ENCODE data around the gene TMEM217.

Gene TMEM217

GRCh38 chr6:37279366-37280134 lies 21.6 kb upstream of the TMEM217 start:
- no peak overlapping the region for H3K27ac ChIP-seq (ENCODE audit: low read length)
- peaks cover 28% of the 10 kb centered on the region for H3K36me3 ChIP-seq (replicated peaks; ENCODE audit: low read depth, low read length)
- H3K79me2 ChIP-seq (ENCODE audit: low read length) = no peaks in the 10 kb centered on the region
- no peaks in the 10 kb centered on the region for H3K27me3 ChIP-seq (ENCODE audit: low read depth, low read length)
- H3K4me2 ChIP-seq (ENCODE audit: low read length) = no peak overlapping the region
- no peak overlapping the region for H3K9ac ChIP-seq (ENCODE audit: low read length)
- H3K4me1 ChIP-seq (ENCODE audit: low read length) = peaks cover 3% of the 10 kb centered on the region; the same call in 1 of the 2 replicates
- no peak overlapping the region for H3K4me3 ChIP-seq (ENCODE audit: low read length)
- no peak overlapping the region for H2AFZ ChIP-seq (ENCODE audit: low read depth, low read length)
- TF ChIP-seq CTCF (IDR thresholded peaks at IDR 0.05; ENCODE audit: low read depth, low read length) = no peak
- TF ChIP-seq EZH2phosphoT487 (IDR thresholded peaks at IDR 0.05; ENCODE audit: low read depth) = no peak
- 0 out of 2 replicates have a peak, but pooled peaks cover 17% of the 10 kb centered on the region for H4K20me1 ChIP-seq (ENCODE audit: insufficient read depth, low read length)
- no peaks in the 10 kb centered on the region for H3K9me3 ChIP-seq (ENCODE audit: insufficient read depth, low read length)

DNA sequence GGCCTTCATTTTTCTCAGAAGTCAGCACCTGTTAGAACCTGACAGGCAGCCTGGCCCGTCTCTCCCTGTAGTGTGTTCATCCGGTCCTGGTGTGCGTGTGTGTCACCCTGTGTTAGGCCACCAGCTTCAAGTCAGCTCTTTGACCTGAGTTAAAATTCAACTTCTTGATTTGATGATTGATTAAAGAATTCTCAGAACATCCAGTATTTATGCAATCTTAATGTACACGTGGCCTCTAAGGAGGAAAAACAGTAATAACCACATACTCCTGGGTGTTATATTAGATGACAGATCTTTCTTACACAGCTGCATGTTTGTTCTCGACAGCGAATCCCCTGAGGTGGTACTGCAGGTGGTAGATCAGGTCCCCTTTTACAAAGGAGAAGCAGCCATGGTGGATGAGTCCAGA lies 19.1 kb upstream of the TMEM217 start:
- TF ChIP-seq EZH2phosphoT487 (IDR thresholded peaks at IDR 0.05; ENCODE audit: low read depth) (no peak), CTCF (IDR thresholded peaks at IDR 0.05; ENCODE audit: low read depth, low read length) (no peak)
- no peaks in the 10 kb centered on the region for H3K9me3 ChIP-seq (ENCODE audit: insufficient read depth, low read length)
- peaks cover 19% of the 10 kb centered on the region for H3K36me3 ChIP-seq (replicated peaks; ENCODE audit: low read depth, low read length)
- H3K27me3 ChIP-seq (ENCODE audit: low read depth, low read length) = no peaks in the 10 kb centered on the region
- H2AFZ ChIP-seq (ENCODE audit: low read depth, low read length) = no peak overlapping the region
- H3K4me2 ChIP-seq (ENCODE audit: low read length) = no peak overlapping the region
- peaks cover 3% of the 10 kb centered on the region; the same call in 1 of the 2 replicates for H3K4me1 ChIP-seq (ENCODE audit: low read length)
- no peak overlapping the region for H3K9ac ChIP-seq (ENCODE audit: low read length)
- no peaks in the 10 kb centered on the region for H3K79me2 ChIP-seq (ENCODE audit: low read length)
- 0 out of 2 replicates have a peak, but pooled peaks cover 19% of the 10 kb centered on the region for H4K20me1 ChIP-seq (ENCODE audit: insufficient read depth, low read length)
- H3K4me3 ChIP-seq (ENCODE audit: low read length) = no peak overlapping the region
- no peak overlapping the region for H3K27ac ChIP-seq (ENCODE audit: low read length)

- Histone ChIP-seq H3K4me2 (ENCODE audit: low read length) (no peak overlapping the region), H3K36me3 (replicated peaks; ENCODE audit: low read depth, low read length) (peaks cover 20% of the 10 kb centered on the region), H3K4me1 (ENCODE audit: low read length) (peaks cover 3% of the 10 kb centered on the region; the same call in 1 of the 2 replicates), H3K4me3 (ENCODE audit: low read length) (no peak overlapping the region), H3K27ac (ENCODE audit: low read length) (no peak overlapping the region), H3K9me3 (ENCODE audit: insufficient read depth, low read length) (no peaks in the 10 kb centered on the region), H3K27me3 (ENCODE audit: low read depth, low read length) (no peaks in the 10 kb centered on the region), H2AFZ (ENCODE audit: low read depth, low read length) (no peak overlapping the region), H3K9ac (ENCODE audit: low read length) (no peak overlapping the region), H4K20me1 (ENCODE audit: insufficient read depth, low read length) (0 out of 2 replicates have a peak, but pooled peaks cover 15% of the 10 kb centered on the region), H3K79me2 (ENCODE audit: low read length) (no peaks in the 10 kb centered on the region)
- no peak for TF ChIP-seq CTCF (IDR thresholded peaks at IDR 0.05; ENCODE audit: low read depth, low read length)
- TF ChIP-seq EZH2phosphoT487 (IDR thresholded peaks at IDR 0.05; ENCODE audit: low read depth) = no peak
Observed at GRCh38 chr6:37275350-37275749, 17.4 kb upstream of the TMEM217 start.

- H3K79me2 ChIP-seq (ENCODE audit: low read length) = no peaks in the 10 kb centered on the region
- H3K9me3 ChIP-seq (ENCODE audit: insufficient read depth, low read length) = no peaks in the 10 kb centered on the region
- no peak overlapping the region for H3K9ac ChIP-seq (ENCODE audit: low read length)
- H2AFZ ChIP-seq (ENCODE audit: low read depth, low read length) = no peak overlapping the region
- H3K4me3 ChIP-seq (ENCODE audit: low read length) = no peak overlapping the region
- H3K4me1 ChIP-seq (ENCODE audit: low read length) = peaks cover 12% of the 10 kb centered on the region
- no peak for TF ChIP-seq EZH2phosphoT487 (IDR thresholded peaks at IDR 0.05; ENCODE audit: low read depth)
- TF ChIP-seq CTCF (IDR thresholded peaks at IDR 0.05; ENCODE audit: low read depth, low read length) = no peak
- no peak overlapping the region for H3K27ac ChIP-seq (ENCODE audit: low read length)
- H3K36me3 ChIP-seq (replicated peaks; ENCODE audit: low read depth, low read length) = peaks cover 14% of the 10 kb centered on the region
- peaks cover 15% of the 10 kb centered on the region for H4K20me1 ChIP-seq (ENCODE audit: insufficient read depth, low read length)
- H3K27me3 ChIP-seq (ENCODE audit: low read depth, low read length) = no peaks in the 10 kb centered on the region
- H3K4me2 ChIP-seq (ENCODE audit: low read length) = no peak overlapping the region
Observed at GRCh38 chr6:37273690-37274089, 15.7 kb upstream of the TMEM217 start.

Data from OCI-LY3 (cell line).